ENCODE measurements around the gene TMEM163. TPM values are rescaled to one million over a fixed set of nuclear protein-coding genes. Genes with fewer than 3 reads are reported as not detected.

TMEM163 gene
- total and polyA plus RNA-seq, 2 experiments from 2014 or later, result 1.1 TPM

GRCh38 chr2:134576478-134576877 is 142.3 kb downstream of the TMEM163 start:
- Histone ChIP-seq H3K27me3 (no peaks in the 10 kb centered on the region), H3K9me2 (replicated peaks; ENCODE audit: insufficient read depth) (no peaks in the 10 kb centered on the region), H3K9me3 (ENCODE audit: low read depth) (no peaks in the 10 kb centered on the region), H3K4me2 (no peak overlapping the region), H3K4me3 (no peak overlapping the region), H2AFZ (no peak overlapping the region), H3K79me2 (no peaks in the 10 kb centered on the region), H4K20me1 (ENCODE audit: insufficient read depth, poor library complexity, severe bottlenecking) (no peaks in the 10 kb centered on the region), H3K27ac (no peak overlapping the region), H3K36me3 (replicated peaks; ENCODE audit: insufficient read depth, low read depth) (no peaks in the 10 kb centered on the region), H3K4me1 (ENCODE audit: insufficient read depth) (no peaks in the 10 kb centered on the region)
- TF ChIP-seq EZH2 (IDR thresholded peaks at IDR 0.05; ENCODE audit: borderline replicate concordance) (no peak), CTCF (IDR thresholded peaks at IDR 0.05; ENCODE audit: poor library complexity) (no peak), EZH2phosphoT487 (IDR thresholded peaks at IDR 0.05; ENCODE audit: low read depth, severe bottlenecking, unreplicated experiment) (no peak)
- DNase-seq (ENCODE audit: low spot score), result no peak

- Histone ChIP-seq H3K27ac (no peak overlapping the region), H3K79me2 (no peaks in the 10 kb centered on the region), H2AFZ (no peak overlapping the region), H3K36me3 (replicated peaks; ENCODE audit: insufficient read depth, low read depth) (no peaks in the 10 kb centered on the region), H3K9me3 (ENCODE audit: low read depth) (no peaks in the 10 kb centered on the region), H3K4me3 (no peak overlapping the region), H3K27me3 (no peaks in the 10 kb centered on the region), H3K4me1 (ENCODE audit: insufficient read depth) (no peaks in the 10 kb centered on the region), H4K20me1 (ENCODE audit: insufficient read depth, poor library complexity, severe bottlenecking) (no peaks in the 10 kb centered on the region), H3K4me2 (no peak overlapping the region), H3K9me2 (replicated peaks; ENCODE audit: insufficient read depth) (no peaks in the 10 kb centered on the region)
- 94% methylated on average over 5 of the region's 5 CpGs for WGBS (ENCODE audit: low lambda C conversion rate, missing lambda C conversion rate)
- DNase-seq (ENCODE audit: low spot score), result no peak
- no peak for TF ChIP-seq CTCF (IDR thresholded peaks at IDR 0.05; ENCODE audit: poor library complexity)
- TF ChIP-seq EZH2phosphoT487 (IDR thresholded peaks at IDR 0.05; ENCODE audit: low read depth, severe bottlenecking, unreplicated experiment), result no peak
- no peak for TF ChIP-seq EZH2 (IDR thresholded peaks at IDR 0.05; ENCODE audit: borderline replicate concordance)
These were observed 142.9 kb downstream of the TMEM163 start for GRCh38 chr2:134575888-134576287.

DNA sequence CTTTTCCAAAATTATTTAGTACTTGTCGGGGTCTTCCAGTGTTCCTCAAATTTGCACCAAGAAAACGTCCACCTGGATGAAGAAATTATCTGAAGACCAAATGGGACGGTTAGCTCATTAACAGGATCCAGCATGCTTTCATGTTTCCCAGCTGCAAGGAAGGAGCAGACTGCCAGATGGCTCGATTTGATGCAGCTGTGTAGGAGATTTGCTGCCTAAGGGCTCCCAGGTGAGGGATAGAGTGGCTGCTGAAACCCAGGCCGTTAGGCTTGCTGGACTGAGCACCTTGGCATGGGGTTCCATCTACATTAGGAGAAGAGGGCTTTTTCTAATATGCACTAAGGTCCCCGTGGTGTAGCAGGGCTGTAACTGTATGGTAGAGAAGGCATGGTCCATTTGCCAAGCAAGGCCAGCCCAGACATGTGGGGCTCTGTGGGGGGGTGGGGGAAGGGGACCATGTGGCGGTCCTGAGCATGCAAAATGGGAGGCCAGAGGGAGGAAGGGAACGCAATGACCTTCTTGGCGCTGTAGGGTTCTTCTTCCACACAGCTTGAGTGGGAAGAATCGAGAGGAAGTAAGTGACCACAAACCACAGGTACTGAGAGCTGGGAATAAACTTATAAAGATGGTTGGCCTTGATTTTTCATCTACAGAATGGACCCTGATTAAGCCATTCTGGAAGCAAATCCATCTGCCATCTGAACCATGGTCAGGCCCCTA is 144.0 kb downstream of the TMEM163 start:
- no peaks in the 10 kb centered on the region for H3K9me2 ChIP-seq (replicated peaks; ENCODE audit: insufficient read depth)
- WGBS (ENCODE audit: low lambda C conversion rate, missing lambda C conversion rate), result 90% methylated on average over 10 of the region's 10 CpGs
- no peak for TF ChIP-seq CTCF (IDR thresholded peaks at IDR 0.05; ENCODE audit: poor library complexity)
- no peak for TF ChIP-seq EZH2 (IDR thresholded peaks at IDR 0.05; ENCODE audit: borderline replicate concordance)
- no peak for TF ChIP-seq EZH2phosphoT487 (IDR thresholded peaks at IDR 0.05; ENCODE audit: low read depth, severe bottlenecking, unreplicated experiment)
- DNase-seq (ENCODE audit: low spot score), result no peak
- H3K4me1 ChIP-seq (ENCODE audit: insufficient read depth), result no peaks in the 10 kb centered on the region
- H3K4me3 ChIP-seq, result no peak overlapping the region
- H3K27ac ChIP-seq, result no peak overlapping the region
- no peaks in the 10 kb centered on the region for H3K79me2 ChIP-seq
- no peaks in the 10 kb centered on the region for H3K9me3 ChIP-seq (ENCODE audit: low read depth)
- no peaks in the 10 kb centered on the region for H4K20me1 ChIP-seq (ENCODE audit: insufficient read depth, poor library complexity, severe bottlenecking)
- no peak overlapping the region for H3K4me2 ChIP-seq
- H3K36me3 ChIP-seq (replicated peaks; ENCODE audit: insufficient read depth, low read depth), result no peaks in the 10 kb centered on the region
- H3K27me3 ChIP-seq, result no peaks in the 10 kb centered on the region
- no peak overlapping the region for H2AFZ ChIP-seq

Data from hepatocyte (in vitro differentiated cells).